ENCODE data around the gene DBF4B.

The DBF4B gene

DNA sequence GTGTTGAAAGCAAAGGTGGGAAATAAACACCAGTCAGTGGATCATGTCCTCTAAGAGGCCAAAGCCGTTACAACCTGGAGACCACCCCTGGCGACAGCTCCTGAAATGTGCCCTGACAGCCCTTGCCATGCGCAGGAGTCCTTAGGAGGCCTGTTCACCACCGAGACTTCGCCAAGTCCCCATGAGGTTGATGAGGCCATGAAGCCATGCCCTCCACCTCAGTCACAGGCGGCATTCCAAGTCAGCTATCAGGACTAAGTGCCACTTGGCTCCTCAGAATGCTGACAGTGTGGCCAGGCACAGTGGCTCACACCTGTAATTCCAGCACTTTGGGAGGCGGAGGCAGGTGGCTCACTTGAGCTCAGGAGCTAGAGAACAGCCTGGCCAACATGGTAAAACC lies 77.5 kb downstream of the DBF4B start:
- no peak overlapping the region for H3K9ac ChIP-seq (ENCODE audit: low read depth in 1 of 2, low read length in 2 of 2)
- no peak overlapping the region for H3K4me3 ChIP-seq (ENCODE audit: low read depth in 1 of 2, low read length in 2 of 2)
- H3K27me3 ChIP-seq (ENCODE audit: control insufficient read depth in 1 of 2, insufficient read depth in 2 of 2, low read length in 2 of 2) = no peaks in the 10 kb centered on the region
- no peaks in the 10 kb centered on the region for H3K9me3 ChIP-seq (ENCODE audit: control insufficient read depth in 1 of 2, low read length in 2 of 2)
- H3K36me3 ChIP-seq (ENCODE audit: control insufficient read depth in 1 of 2, insufficient read depth in 2 of 2, low read length in 2 of 2) = no peaks in the 10 kb centered on the region
- H3K4me1 ChIP-seq (ENCODE audit: control insufficient read depth in 1 of 2, insufficient read depth in 2 of 2, low read length in 2 of 2) = no peaks in the 10 kb centered on the region
- H3K27ac ChIP-seq (ENCODE audit: low read depth, low read length) = no peak overlapping the region

DNA sequence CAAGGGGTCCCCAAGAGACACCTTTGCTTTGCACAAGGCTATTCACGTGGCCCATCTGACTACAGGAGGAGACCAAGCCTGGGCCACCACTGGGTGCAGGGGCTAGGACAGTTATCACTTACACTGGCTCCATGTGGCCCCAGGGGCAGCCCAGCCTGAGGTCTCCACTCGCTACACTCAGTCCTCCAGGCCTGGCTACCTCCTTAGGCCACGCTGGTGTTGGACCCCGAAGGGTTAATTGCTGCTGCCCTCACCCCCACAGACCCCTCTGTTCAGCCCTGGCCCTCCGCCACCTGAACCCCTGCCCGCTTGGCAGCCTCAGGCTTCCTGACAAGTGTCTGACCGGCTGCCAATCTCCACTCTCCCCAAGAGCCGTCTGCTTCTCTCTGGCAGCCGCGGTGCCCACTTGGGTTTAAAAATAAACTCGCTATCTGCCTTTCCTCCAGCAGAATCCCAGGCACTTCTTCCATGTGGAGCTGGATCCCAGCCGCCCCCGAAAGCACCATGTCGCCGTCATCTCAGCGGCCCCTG lies 78.2 kb downstream of the DBF4B start:
- Histone ChIP-seq H3K27ac (ENCODE audit: low read depth, low read length) (no peak overlapping the region), H3K9ac (ENCODE audit: low read depth in 1 of 2, low read length in 2 of 2) (no peak overlapping the region), H3K4me1 (ENCODE audit: control insufficient read depth in 1 of 2, insufficient read depth in 2 of 2, low read length in 2 of 2) (no peaks in the 10 kb centered on the region), H3K4me3 (ENCODE audit: low read depth in 1 of 2, low read length in 2 of 2) (no peak overlapping the region), H3K36me3 (ENCODE audit: control insufficient read depth in 1 of 2, insufficient read depth in 2 of 2, low read length in 2 of 2) (no peaks in the 10 kb centered on the region), H3K9me3 (ENCODE audit: control insufficient read depth in 1 of 2, low read length in 2 of 2) (no peaks in the 10 kb centered on the region), H3K27me3 (ENCODE audit: control insufficient read depth in 1 of 2, insufficient read depth in 2 of 2, low read length in 2 of 2) (no peaks in the 10 kb centered on the region)

DNA sequence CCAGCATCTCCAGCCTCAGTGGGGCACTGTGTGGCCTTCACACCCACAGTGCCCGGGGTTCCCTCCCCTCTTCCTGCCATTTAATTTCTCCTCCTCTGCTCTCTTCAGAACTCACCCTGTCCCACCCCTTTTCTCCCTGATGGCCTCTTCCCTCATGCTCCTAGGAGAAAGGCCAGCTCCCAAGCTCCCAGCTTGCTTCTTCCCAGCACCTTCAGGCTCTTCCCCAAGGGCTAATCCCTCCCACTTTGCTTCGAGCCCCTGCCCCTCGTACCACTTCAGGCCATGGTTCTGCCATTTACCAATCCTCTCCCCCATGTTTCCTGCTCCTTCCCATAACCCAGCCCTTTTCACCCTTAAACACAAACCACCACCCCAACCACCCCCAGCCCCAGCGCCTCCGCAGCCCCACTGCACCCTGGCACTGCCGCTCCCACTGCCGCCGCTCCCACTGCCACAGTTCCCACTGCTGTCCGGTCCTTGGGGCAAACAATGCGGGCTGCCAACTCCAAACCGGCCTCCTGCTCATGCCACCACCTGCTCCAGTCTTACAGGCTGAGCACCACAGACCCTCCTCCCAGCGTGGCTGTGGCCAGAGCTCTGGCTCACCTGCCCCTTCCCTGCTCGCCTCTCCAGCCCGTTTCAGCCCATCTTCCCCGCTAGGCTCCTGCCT lies 78.9 kb downstream of the DBF4B start:
- Histone ChIP-seq H3K27me3 (ENCODE audit: control insufficient read depth in 1 of 2, insufficient read depth in 2 of 2, low read length in 2 of 2) (no peaks in the 10 kb centered on the region), H3K27ac (ENCODE audit: low read depth, low read length) (no peak overlapping the region), H3K9ac (ENCODE audit: low read depth in 1 of 2, low read length in 2 of 2) (no peak overlapping the region), H3K4me3 (ENCODE audit: low read depth in 1 of 2, low read length in 2 of 2) (no peak overlapping the region), H3K9me3 (ENCODE audit: control insufficient read depth in 1 of 2, low read length in 2 of 2) (no peaks in the 10 kb centered on the region), H3K36me3 (ENCODE audit: control insufficient read depth in 1 of 2, insufficient read depth in 2 of 2, low read length in 2 of 2) (no peaks in the 10 kb centered on the region), H3K4me1 (ENCODE audit: control insufficient read depth in 1 of 2, insufficient read depth in 2 of 2, low read length in 2 of 2) (no peaks in the 10 kb centered on the region)

DNA sequence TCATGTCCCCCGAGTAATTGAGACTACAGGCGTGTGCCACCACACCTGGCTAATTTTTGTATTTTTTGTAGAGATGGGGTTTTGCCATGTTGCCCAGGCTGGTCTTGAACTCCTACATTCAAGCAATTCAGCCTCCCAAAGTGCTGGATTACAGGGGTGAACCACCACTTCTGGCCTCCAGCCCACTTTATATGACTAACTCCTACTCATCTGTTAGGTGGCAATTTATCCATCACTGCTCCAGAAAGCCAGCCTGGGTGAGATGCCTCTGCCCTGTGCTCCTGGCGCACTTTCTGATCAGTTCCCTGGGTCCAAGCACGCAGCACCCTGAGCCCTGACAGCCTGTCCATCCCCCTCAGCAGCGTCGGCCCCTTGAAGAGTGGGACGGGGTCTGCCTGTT lies 79.7 kb downstream of the DBF4B start:
- no peaks in the 10 kb centered on the region for H3K9me3 ChIP-seq (ENCODE audit: control insufficient read depth in 1 of 2, low read length in 2 of 2)
- no peak overlapping the region for H3K9ac ChIP-seq (ENCODE audit: low read depth in 1 of 2, low read length in 2 of 2)
- H3K4me1 ChIP-seq (ENCODE audit: control insufficient read depth in 1 of 2, insufficient read depth in 2 of 2, low read length in 2 of 2) = no peaks in the 10 kb centered on the region
- H3K27ac ChIP-seq (ENCODE audit: low read depth, low read length) = no peak overlapping the region
- no peak overlapping the region for H3K4me3 ChIP-seq (ENCODE audit: low read depth in 1 of 2, low read length in 2 of 2)
- H3K36me3 ChIP-seq (ENCODE audit: control insufficient read depth in 1 of 2, insufficient read depth in 2 of 2, low read length in 2 of 2) = no peaks in the 10 kb centered on the region
- H3K27me3 ChIP-seq (ENCODE audit: control insufficient read depth in 1 of 2, insufficient read depth in 2 of 2, low read length in 2 of 2) = no peaks in the 10 kb centered on the region

DNA sequence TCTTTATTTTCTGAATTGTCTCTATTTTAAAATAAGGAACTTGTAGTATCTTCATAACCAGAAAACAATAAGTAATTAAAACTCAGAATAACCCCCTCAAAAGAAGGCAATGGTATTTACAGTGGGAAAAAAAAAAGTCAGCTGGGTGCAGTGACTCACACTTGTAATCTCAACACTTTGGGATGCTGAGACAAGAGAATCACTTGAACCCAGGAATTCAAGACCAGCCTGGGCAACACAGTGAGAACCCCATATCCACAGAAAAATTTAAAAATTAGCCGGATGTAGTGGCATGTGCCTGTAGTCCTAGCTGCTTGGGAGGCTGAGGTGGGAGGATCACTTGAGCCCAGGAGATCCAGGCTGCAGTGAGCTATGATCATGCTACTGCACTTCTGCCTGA lies 83.8 kb downstream of the DBF4B start:
- H3K4me3 ChIP-seq (ENCODE audit: low read depth in 1 of 2, low read length in 2 of 2) = no peak overlapping the region

DNA sequence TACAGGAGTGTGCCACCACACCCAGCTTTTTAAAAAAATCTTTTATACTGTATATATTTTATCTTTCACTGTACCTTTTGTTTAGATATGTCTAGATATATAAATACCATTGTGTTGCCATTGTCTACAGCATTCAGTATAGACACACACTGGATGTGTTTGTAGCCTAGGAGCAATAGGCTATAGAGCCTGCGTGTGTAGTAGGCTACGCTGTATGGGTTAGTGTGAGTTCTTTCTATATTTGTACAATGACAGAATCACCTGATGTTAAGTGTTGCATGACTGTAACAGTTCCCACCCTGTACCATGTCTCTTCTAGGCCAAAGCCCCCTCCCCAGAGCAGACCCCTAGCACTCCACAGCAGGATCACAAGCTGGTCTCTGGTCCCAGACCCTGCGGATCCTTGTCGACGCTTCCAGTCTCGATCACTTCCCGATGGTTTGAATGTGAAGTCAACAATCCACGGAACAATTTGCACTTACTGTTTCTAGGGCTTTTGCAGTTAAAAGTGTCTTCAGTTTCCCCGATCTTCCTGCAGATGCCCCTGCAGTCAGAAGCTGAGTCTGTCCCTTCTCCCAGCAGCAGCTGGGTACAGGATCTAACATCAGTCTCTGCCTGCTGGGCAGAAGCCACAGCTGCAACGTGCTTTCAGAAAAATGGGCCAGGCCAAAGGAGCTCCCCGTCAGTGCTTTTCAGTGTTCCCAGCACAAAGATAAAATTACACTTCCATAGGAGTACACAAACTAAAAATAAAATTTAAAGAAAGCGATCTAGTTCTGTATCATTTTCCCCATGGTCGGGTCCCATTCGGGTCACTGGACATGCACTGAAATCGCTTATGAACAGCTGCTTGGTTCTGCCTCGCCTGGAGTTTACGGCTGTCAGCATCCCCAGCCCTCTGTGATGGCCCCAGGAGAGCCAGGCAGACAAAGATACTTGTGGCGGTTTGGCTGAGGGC lies 85.7 kb downstream of the DBF4B start:
- no peak overlapping the region for H3K27ac ChIP-seq (ENCODE audit: low read depth, low read length)
- H3K27me3 ChIP-seq (ENCODE audit: control insufficient read depth in 1 of 2, insufficient read depth in 2 of 2, low read length in 2 of 2) = no peaks in the 10 kb centered on the region
- no peaks in the 10 kb centered on the region for H3K4me1 ChIP-seq (ENCODE audit: control insufficient read depth in 1 of 2, insufficient read depth in 2 of 2, low read length in 2 of 2)
- H3K9ac ChIP-seq (ENCODE audit: low read depth in 1 of 2, low read length in 2 of 2) = no peak overlapping the region
- H3K9me3 ChIP-seq (ENCODE audit: control insufficient read depth in 1 of 2, low read length in 2 of 2) = no peaks in the 10 kb centered on the region
- H3K36me3 ChIP-seq (ENCODE audit: control insufficient read depth in 1 of 2, insufficient read depth in 2 of 2, low read length in 2 of 2) = no peaks in the 10 kb centered on the region
- no peak overlapping the region for H3K4me3 ChIP-seq (ENCODE audit: low read depth in 1 of 2, low read length in 2 of 2)

More for the DNA sequence above, 83.8 kb downstream of the DBF4B start:
- Histone ChIP-seq H3K27ac (ENCODE audit: low read depth, low read length) (no peak overlapping the region), H3K36me3 (ENCODE audit: control insufficient read depth in 1 of 2, insufficient read depth in 2 of 2, low read length in 2 of 2) (no peaks in the 10 kb centered on the region), H3K9me3 (ENCODE audit: control insufficient read depth in 1 of 2, low read length in 2 of 2) (no peaks in the 10 kb centered on the region), H3K9ac (ENCODE audit: low read depth in 1 of 2, low read length in 2 of 2) (no peak overlapping the region), H3K27me3 (ENCODE audit: control insufficient read depth in 1 of 2, insufficient read depth in 2 of 2, low read length in 2 of 2) (no peaks in the 10 kb centered on the region), H3K4me1 (ENCODE audit: control insufficient read depth in 1 of 2, insufficient read depth in 2 of 2, low read length in 2 of 2) (no peaks in the 10 kb centered on the region)

DNA sequence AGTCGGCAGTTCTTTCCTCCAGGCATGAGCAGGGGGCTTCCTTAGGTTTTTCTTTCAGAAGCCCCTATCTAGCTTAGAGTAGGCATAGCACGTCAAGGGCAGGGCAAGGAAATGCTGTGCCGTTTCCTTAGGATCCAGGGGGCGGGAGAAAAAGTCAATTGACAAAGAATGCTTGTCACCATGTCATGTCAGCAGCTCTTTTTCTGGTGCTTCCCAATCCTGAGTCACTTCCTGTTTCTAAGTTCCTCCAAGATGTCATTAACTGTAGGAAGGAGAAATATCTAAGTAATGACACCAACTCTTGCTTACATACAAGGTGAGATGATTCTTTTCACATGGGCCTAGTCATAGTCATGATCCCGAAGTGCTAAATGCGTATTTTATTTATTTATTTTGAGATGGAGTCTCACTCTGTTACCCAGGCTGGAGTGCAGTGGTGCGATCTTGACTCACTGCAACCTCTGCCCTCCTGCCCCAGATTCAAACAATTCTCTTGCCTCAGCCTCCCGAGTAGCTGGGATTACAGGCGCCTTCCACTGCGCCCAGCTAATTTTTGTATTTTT lies 86.5 kb downstream of the DBF4B start:
- Histone ChIP-seq H3K9ac (ENCODE audit: low read depth in 1 of 2, low read length in 2 of 2) (no peak overlapping the region), H3K27me3 (ENCODE audit: control insufficient read depth in 1 of 2, insufficient read depth in 2 of 2, low read length in 2 of 2) (no peaks in the 10 kb centered on the region), H3K4me3 (ENCODE audit: low read depth in 1 of 2, low read length in 2 of 2) (no peak overlapping the region), H3K36me3 (ENCODE audit: control insufficient read depth in 1 of 2, insufficient read depth in 2 of 2, low read length in 2 of 2) (no peaks in the 10 kb centered on the region), H3K9me3 (ENCODE audit: control insufficient read depth in 1 of 2, low read length in 2 of 2) (no peaks in the 10 kb centered on the region), H3K27ac (ENCODE audit: low read depth, low read length) (no peak overlapping the region), H3K4me1 (ENCODE audit: control insufficient read depth in 1 of 2, insufficient read depth in 2 of 2, low read length in 2 of 2) (no peaks in the 10 kb centered on the region)

DNA sequence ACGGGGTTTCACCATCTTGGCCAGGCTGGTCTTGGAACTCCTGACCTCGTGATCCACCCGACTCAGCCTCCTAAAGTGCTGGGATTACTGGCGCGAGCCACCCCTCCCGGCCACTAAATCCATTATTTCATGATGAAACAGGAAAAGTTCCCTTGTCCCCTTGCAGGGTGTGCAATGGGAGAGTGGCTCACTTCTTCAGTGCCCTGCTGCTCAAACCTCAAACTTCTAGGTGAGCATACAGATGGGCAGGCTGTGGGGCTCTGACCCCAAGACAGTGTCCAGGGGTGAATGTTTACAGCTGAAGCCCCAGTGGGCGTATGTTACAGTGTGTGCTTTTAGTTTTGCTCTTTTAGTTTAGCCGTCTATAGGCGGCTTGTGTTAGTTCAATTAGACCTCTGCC lies 87.0 kb downstream of the DBF4B start:
- Histone ChIP-seq H3K27ac (ENCODE audit: low read depth, low read length) (no peak overlapping the region), H3K9me3 (ENCODE audit: control insufficient read depth in 1 of 2, low read length in 2 of 2) (no peaks in the 10 kb centered on the region), H3K36me3 (ENCODE audit: control insufficient read depth in 1 of 2, insufficient read depth in 2 of 2, low read length in 2 of 2) (no peaks in the 10 kb centered on the region), H3K4me3 (ENCODE audit: low read depth in 1 of 2, low read length in 2 of 2) (no peak overlapping the region), H3K4me1 (ENCODE audit: control insufficient read depth in 1 of 2, insufficient read depth in 2 of 2, low read length in 2 of 2) (no peaks in the 10 kb centered on the region), H3K9ac (ENCODE audit: low read depth in 1 of 2, low read length in 2 of 2) (no peak overlapping the region), H3K27me3 (ENCODE audit: control insufficient read depth in 1 of 2, insufficient read depth in 2 of 2, low read length in 2 of 2) (no peaks in the 10 kb centered on the region)

DNA sequence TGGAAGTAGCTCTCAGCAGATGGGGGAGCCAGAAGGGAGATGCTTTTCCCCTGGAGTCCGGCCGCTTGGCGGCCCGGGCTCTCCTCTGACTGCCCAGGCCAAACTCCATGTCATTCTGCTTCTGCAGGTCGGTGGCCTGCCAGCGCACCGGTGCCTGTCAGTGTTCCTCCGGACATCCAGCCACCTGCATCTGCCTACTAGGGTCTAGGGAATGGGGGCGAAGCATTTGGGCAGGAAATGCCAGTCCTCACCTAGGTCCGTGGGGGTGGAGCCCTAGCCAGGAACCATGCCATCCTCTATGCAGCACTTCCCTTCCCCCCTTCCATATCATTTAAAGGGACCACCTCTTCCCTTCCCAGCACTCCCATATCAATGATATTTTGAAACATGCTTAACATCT lies 87.5 kb downstream of the DBF4B start:
- H3K4me3 ChIP-seq (ENCODE audit: low read depth in 1 of 2, low read length in 2 of 2) = no peak overlapping the region
- no peak overlapping the region for H3K9ac ChIP-seq (ENCODE audit: low read depth in 1 of 2, low read length in 2 of 2)
- H3K27me3 ChIP-seq (ENCODE audit: control insufficient read depth in 1 of 2, insufficient read depth in 2 of 2, low read length in 2 of 2) = no peaks in the 10 kb centered on the region
- no peaks in the 10 kb centered on the region for H3K4me1 ChIP-seq (ENCODE audit: control insufficient read depth in 1 of 2, insufficient read depth in 2 of 2, low read length in 2 of 2)
- no peak overlapping the region for H3K27ac ChIP-seq (ENCODE audit: low read depth, low read length)
- H3K9me3 ChIP-seq (ENCODE audit: control insufficient read depth in 1 of 2, low read length in 2 of 2) = no peaks in the 10 kb centered on the region
- no peaks in the 10 kb centered on the region for H3K36me3 ChIP-seq (ENCODE audit: control insufficient read depth in 1 of 2, insufficient read depth in 2 of 2, low read length in 2 of 2)

DNA sequence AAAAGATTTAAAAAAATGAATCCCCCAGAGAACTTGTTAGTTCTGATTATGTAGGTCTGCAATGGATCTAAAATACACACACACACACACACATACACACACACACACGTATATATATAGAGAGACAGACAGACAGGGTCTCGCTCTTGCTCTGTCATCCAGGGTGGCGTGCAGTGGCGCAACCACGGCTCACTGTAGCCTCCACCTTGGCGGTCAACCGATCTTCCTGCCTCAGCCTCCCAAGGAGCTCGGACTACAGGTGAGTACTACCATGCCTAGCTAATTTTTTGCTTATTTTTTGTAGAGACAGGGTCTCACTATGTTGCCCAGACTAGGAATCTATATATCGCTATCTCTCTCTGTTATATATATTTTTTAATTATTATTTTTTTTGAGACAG lies 88.3 kb downstream of the DBF4B start:
- H3K27me3 ChIP-seq (ENCODE audit: control insufficient read depth in 1 of 2, insufficient read depth in 2 of 2, low read length in 2 of 2) = no peaks in the 10 kb centered on the region
- H3K9me3 ChIP-seq (ENCODE audit: control insufficient read depth in 1 of 2, low read length in 2 of 2) = no peaks in the 10 kb centered on the region
- H3K27ac ChIP-seq (ENCODE audit: low read depth, low read length) = no peak overlapping the region
- no peaks in the 10 kb centered on the region for H3K36me3 ChIP-seq (ENCODE audit: control insufficient read depth in 1 of 2, insufficient read depth in 2 of 2, low read length in 2 of 2)
- no peak overlapping the region for H3K9ac ChIP-seq (ENCODE audit: low read depth in 1 of 2, low read length in 2 of 2)
- H3K4me1 ChIP-seq (ENCODE audit: control insufficient read depth in 1 of 2, insufficient read depth in 2 of 2, low read length in 2 of 2) = no peaks in the 10 kb centered on the region
- no peak overlapping the region for H3K4me3 ChIP-seq (ENCODE audit: low read depth in 1 of 2, low read length in 2 of 2)

Measured in duodenal mucosa (tissue), 2 donors.